Head of caudate nucleus (tissue), 42 donors: Measurements from ENCODE around the gene USP6NL.

ENCODE experiments used
- DNase-seq, 42 donors: peaks; one replicate each; pipeline versions ENCODE4 v3.0.0 to v3.0.0-alpha.2; 2020 to 2021; ENCODE audit warnings: mixed read lengths in 7 of 42
- intact Hi-C: fragments of 100-400 bp; cut with DNase I; formaldehyde crosslinking; loops from one replicate; pipeline ENCODE4 v1.15.0; 2022

USP6NL gene

GRCh38 chr10:11530806-11531205 lies 80.6 kb downstream of the USP6NL start:
- intact Hi-C loops: no loop called here
- peak in 1 of 42 donors; percentile 40 for DNase-seq

GRCh38 chr10:11529276-11529903 lies 82.1 kb downstream of the USP6NL start:
- no peak for DNase-seq
- intact Hi-C loops: no loop called here

GRCh38 chr10:11528286-11528685 lies 83.2 kb downstream of the USP6NL start:
- DNase-seq: no peak
- intact Hi-C loops: no loop called here

GRCh38 chr10:11527691-11528255 lies 83.7 kb downstream of the USP6NL start:
- no peak for DNase-seq
- intact Hi-C loops: no loop called here

GRCh38 chr10:11527068-11527467 lies 84.4 kb downstream of the USP6NL start:
- intact Hi-C loops: no loop called here
- DNase-seq: no peak

- intact Hi-C loops: no loop called here
- no peak for DNase-seq
Measured at GRCh38 chr10:11525503-11525902, 85.9 kb downstream of the USP6NL start.

GRCh38 chr10:11522821-11523245 lies 88.6 kb downstream of the USP6NL start:
- intact Hi-C loops: no loop called here
- DNase-seq: peak in 1 of 42 donors; percentile 25

GRCh38 chr10:11521860-11522259 lies 89.6 kb downstream of the USP6NL start:
- intact Hi-C loops: no loop called here
- DNase-seq: no peak

GRCh38 chr10:11520892-11521291 lies 90.6 kb downstream of the USP6NL start:
- DNase-seq: no peak

GRCh38 chr10:11517150-11517549 lies 94.3 kb downstream of the USP6NL start:
- DNase-seq: no peak
- intact Hi-C loops: loop anchor here (5.0 to 10.0 kb wide), 3 partner anchors 98 to 240 kb away; partner anchors contain the start of gene USP6NL

More at GRCh38 chr10:11520892-11521291, 90.6 kb downstream of the USP6NL start:
- intact Hi-C loops: no loop called here

GRCh38 chr10:11516431-11516746 lies 95.1 kb downstream of the USP6NL start:
- intact Hi-C loops: loop anchor here (5.0 to 10.0 kb wide), 3 partner anchors 98 to 241 kb away; partner anchors contain the start of gene USP6NL
- no peak for DNase-seq

- DNase-seq: peak in 34 of 42 donors; percentile 9 to 80 (median 57)
- intact Hi-C loops: loop anchor here (5.0 to 10.0 kb wide), 3 partner anchors 99 to 241 kb away; partner anchors contain the start of gene USP6NL
Measured at GRCh38 chr10:11515596-11516430, 95.6 kb downstream of the USP6NL start.

GRCh38 chr10:11513727-11514126 lies 97.7 kb downstream of the USP6NL start:
- peak in 2 of 42 donors; percentile 25 to 29 for DNase-seq
- intact Hi-C loops: loop anchor here (10.0 kb wide), 1 partner anchor 101 kb away; the partner anchor contains the start of gene USP6NL

- no peak for DNase-seq
- intact Hi-C loops: loop anchor here (10.0 kb wide), 1 partner anchor 102 kb away; the partner anchor contains the start of gene USP6NL
Measured at GRCh38 chr10:11512596-11512995, 98.9 kb downstream of the USP6NL start.

- DNase-seq: no peak
- intact Hi-C loops: loop anchor here (10.0 kb wide), 1 partner anchor 103 kb away; the partner anchor contains the start of gene USP6NL
Measured at GRCh38 chr10:11511321-11511720, 100.1 kb downstream of the USP6NL start.

- peak in 2 of 42 donors; percentile 21 to 48 for DNase-seq
Measured at GRCh38 chr10:11510736-11511135, 100.7 kb downstream of the USP6NL start.

GRCh38 chr10:11510281-11510680 lies 101.2 kb downstream of the USP6NL start:
- DNase-seq: no peak
- intact Hi-C loops: loop anchor here (10.0 kb wide), 1 partner anchor 105 kb away; the partner anchor contains the start of gene USP6NL

More at GRCh38 chr10:11510736-11511135, 100.7 kb downstream of the USP6NL start:
- intact Hi-C loops: loop anchor here (10.0 kb wide), 1 partner anchor 104 kb away; the partner anchor contains the start of gene USP6NL

GRCh38 chr10:11509036-11509435 lies 102.4 kb downstream of the USP6NL start:
- intact Hi-C loops: no loop called here
- DNase-seq: no peak

GRCh38 chr10:11506247-11506789 lies 105.1 kb downstream of the USP6NL start:
- no peak for DNase-seq
- intact Hi-C loops: no loop called here
